Measurements from ENCODE around the gene AP1B1.

GRCh38 chr22:29300467-29300806 lies 87.9 kb downstream of the AP1B1 start:
- TF ChIP-seq CTCF (IDR thresholded peaks at IDR 0.05) (no peak), POLR2A (IDR thresholded peaks at IDR 0.05) (no peak)
